ENCODE results near the gene CACNA1H. TPM values are rescaled to one million over a fixed set of nuclear protein-coding genes. Genes with fewer than 3 reads are reported as not detected.
A peak's percentile ranks its signal among the peaks of the same experiment; 100 is the strongest.

The CACNA1H gene
- total and polyA plus RNA-seq, 7 experiments from 2014 or later, result 0.31 to 8.8 (median 2.2) TPM

DNA sequence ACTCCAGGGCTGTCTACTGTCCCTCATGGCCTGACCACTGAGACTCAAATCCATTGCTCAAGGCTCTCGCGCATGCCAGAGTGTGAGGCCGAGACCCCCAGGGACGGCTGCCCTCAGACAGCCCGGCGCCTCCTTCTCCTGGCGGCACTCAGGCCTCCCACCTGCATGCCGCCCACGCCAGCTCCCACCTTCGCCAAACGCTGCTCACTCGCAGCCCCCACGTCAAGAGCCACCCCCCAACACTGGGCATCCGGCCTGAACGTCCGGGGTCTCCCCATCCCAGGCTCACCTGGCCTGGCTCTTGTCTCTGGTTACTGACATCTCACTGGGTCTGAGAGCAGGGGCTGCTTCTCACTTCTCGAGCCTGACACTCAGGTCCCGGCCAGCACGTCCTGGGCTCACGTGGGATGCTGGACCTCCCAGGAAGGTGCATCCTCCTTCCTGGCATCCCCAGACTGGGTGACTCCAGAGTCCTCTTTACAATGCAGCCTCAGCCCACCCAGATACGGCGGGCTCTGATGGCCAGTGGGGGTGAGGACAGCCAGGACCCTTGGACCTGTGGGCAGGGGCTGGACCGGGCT, 12.2 kb upstream of the CACNA1H start:
- no peaks in the 10 kb centered on the region for H3K9me3 ChIP-seq (ENCODE audit: control insufficient read depth in 2 of 3, low read length in 3 of 3)
- H3K4me1 Mint-ChIP-seq, result peaks cover 0 to 5% (median 0%) of the 10 kb centered on the region in 7 donors
- POLR2A ChIA-PET, result no interaction called here
- no peaks in the 10 kb centered on the region for H3K4me1 ChIP-seq (ENCODE audit: control insufficient read depth in 2 of 2, insufficient read depth in 2 of 2, low read length in 2 of 2)
- H3K27ac ChIP-seq (ENCODE audit: low read depth, low read length), result no peak overlapping the region
- CTCF ChIA-PET, result no interaction called here
- H3K27me3 Mint-ChIP-seq, result peaks cover 0 to 3% (median 0%) of the 10 kb centered on the region in 5 donors
- no peaks in the 10 kb centered on the region for H3K36me3 Mint-ChIP-seq
- DNase-seq (no peak), ATAC-seq (no peak)
- H3K27me3 ChIP-seq (ENCODE audit: control insufficient read depth in 2 of 2, insufficient read depth in 2 of 2, low read length in 2 of 2), result no peaks in the 10 kb centered on the region
- no peaks in the 10 kb centered on the region for H3K36me3 ChIP-seq (ENCODE audit: control insufficient read depth in 2 of 3, insufficient read depth in 3 of 3, low read length in 3 of 3)
- no peaks in the 10 kb centered on the region for H3K9me3 Mint-ChIP-seq
- no peak overlapping the region for H3K4me3 Mint-ChIP-seq
- intact Hi-C loops (cut with micrococcal nuclease), result no loop called here
- H3K27ac Mint-ChIP-seq, result no peak overlapping the region
- H3K4me3 ChIP-seq (ENCODE audit: low read length), result no peak overlapping the region

DNA sequence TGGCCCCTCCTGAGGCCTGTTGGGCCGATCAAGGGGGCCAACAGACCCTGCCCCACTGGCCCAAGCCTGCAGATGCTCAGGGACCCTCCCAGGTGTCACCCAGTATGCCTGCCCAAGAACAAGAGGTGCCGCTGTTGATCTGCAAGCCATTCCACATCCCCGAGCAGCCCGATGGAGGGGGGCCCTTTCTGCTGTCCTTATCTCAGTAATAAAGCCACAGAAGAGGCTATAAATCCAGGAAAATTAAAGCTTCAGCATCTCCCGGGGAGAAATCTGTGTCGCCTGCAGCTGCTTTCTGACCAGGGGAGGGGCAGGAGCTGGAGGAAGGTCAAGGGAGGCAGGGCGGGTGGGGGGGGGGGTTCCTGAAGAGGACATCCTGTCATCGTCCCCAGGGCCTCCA, 11.7 kb upstream of the CACNA1H start:
- no peaks in the 10 kb centered on the region for H3K9me3 Mint-ChIP-seq
- no peak overlapping the region for H3K27ac Mint-ChIP-seq
- H3K36me3 Mint-ChIP-seq, result no peaks in the 10 kb centered on the region
- Histone ChIP-seq H3K4me1 (ENCODE audit: control insufficient read depth in 2 of 2, insufficient read depth in 2 of 2, low read length in 2 of 2) (no peaks in the 10 kb centered on the region), H3K27ac (ENCODE audit: low read depth, low read length) (no peak overlapping the region), H3K4me3 (ENCODE audit: low read length) (no peak overlapping the region), H3K9me3 (ENCODE audit: control insufficient read depth in 2 of 3, low read length in 3 of 3) (no peaks in the 10 kb centered on the region), H3K36me3 (ENCODE audit: control insufficient read depth in 2 of 3, insufficient read depth in 3 of 3, low read length in 3 of 3) (no peaks in the 10 kb centered on the region), H3K27me3 (ENCODE audit: control insufficient read depth in 2 of 2, insufficient read depth in 2 of 2, low read length in 2 of 2) (no peaks in the 10 kb centered on the region)
- ChIA-PET CTCF (no interaction called here), POLR2A (no interaction called here)
- H3K27me3 Mint-ChIP-seq, result peaks cover 0 to 3% (median 0%) of the 10 kb centered on the region in 5 donors
- no peak overlapping the region for H3K4me3 Mint-ChIP-seq
- intact Hi-C loops (cut with micrococcal nuclease), result no loop called here
- peaks cover 0 to 5% (median 0%) of the 10 kb centered on the region in 7 donors for H3K4me1 Mint-ChIP-seq
- ATAC-seq (no peak), DNase-seq (no peak)

DNA sequence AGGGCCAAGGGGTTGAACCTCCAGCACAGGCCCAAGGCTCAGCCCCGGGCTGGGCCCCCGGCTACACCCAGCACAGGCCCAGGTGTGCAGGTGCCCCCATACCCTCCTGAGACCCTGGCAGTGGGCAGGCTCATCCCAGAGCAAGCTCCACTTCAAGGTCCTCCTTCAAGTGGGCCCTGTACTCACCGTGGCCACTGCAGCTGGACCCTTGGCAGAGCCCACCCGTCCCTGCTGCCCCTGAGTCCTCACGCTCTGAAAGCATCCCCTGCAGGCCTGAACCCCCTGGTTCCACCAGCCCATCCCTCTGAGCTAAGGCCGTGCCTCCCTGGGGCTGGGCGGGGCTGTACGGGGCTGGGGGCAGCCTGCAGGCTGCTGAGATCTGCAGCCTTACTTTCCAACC, 11.2 kb upstream of the CACNA1H start:
- CTCF ChIA-PET, result no interaction called here
- peaks cover 0 to 5% (median 0%) of the 10 kb centered on the region in 7 donors for H3K4me1 Mint-ChIP-seq
- peaks cover 0 to 1% (median 0%) of the 10 kb centered on the region in 11 donors for H3K9me3 Mint-ChIP-seq
- no peaks in the 10 kb centered on the region for H3K36me3 ChIP-seq (ENCODE audit: control insufficient read depth in 2 of 3, insufficient read depth in 3 of 3, low read length in 3 of 3)
- H3K27ac Mint-ChIP-seq, result no peak overlapping the region
- intact Hi-C loops (cut with micrococcal nuclease), result no loop called here
- ATAC-seq (no peak), DNase-seq (no peak)
- POLR2A ChIA-PET, result no interaction called here
- H3K27me3 Mint-ChIP-seq, result peaks cover 0 to 3% (median 0%) of the 10 kb centered on the region in 5 donors
- no peaks in the 10 kb centered on the region for H3K27me3 ChIP-seq (ENCODE audit: control insufficient read depth in 2 of 2, insufficient read depth in 2 of 2, low read length in 2 of 2)
- H3K27ac ChIP-seq (ENCODE audit: low read depth, low read length), result no peak overlapping the region
- no peaks in the 10 kb centered on the region for H3K36me3 Mint-ChIP-seq
- H3K9me3 ChIP-seq (ENCODE audit: control insufficient read depth in 2 of 3, low read length in 3 of 3), result no peaks in the 10 kb centered on the region
- peak overlapping the region in 1 of 10 donors; percentile 53 for H3K4me3 Mint-ChIP-seq
- no peak overlapping the region for H3K4me3 ChIP-seq (ENCODE audit: low read length)
- H3K4me1 ChIP-seq (ENCODE audit: control insufficient read depth in 2 of 2, insufficient read depth in 2 of 2, low read length in 2 of 2), result no peaks in the 10 kb centered on the region

DNA sequence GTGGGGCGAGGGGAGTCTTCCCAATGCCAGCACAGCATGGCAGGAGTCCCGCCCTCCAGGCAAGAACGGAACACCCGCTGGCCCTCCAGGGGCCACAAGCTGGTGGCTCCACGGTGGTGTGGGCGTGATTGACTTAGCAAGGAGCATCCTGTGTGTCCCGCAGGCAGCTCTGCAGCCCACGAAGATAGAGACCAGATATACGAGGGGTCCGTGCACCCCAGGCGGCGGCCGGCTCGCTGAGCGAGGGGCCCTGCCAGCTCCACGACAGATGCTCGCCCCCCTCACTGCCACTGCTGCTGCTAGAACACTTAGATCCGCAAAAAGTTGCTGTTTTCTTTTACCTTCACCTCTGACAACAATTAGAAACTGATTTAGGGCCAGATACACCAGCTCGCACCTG, 10.0 kb upstream of the CACNA1H start:
- no peaks in the 10 kb centered on the region for H3K27me3 ChIP-seq (ENCODE audit: control insufficient read depth in 2 of 2, insufficient read depth in 2 of 2, low read length in 2 of 2)
- Mint-ChIP-seq H3K27ac (no peak overlapping the region), H3K27me3 (no peaks in the 10 kb centered on the region), H3K36me3 (no peaks in the 10 kb centered on the region), H3K4me1 (peaks cover 0 to 5% (median 0%) of the 10 kb centered on the region in 7 donors), H3K9me3 (peaks cover 0 to 5% (median 2%) of the 10 kb centered on the region in 11 donors), H3K4me3 (no peak overlapping the region)
- H3K4me1 ChIP-seq (ENCODE audit: control insufficient read depth in 2 of 2, insufficient read depth in 2 of 2, low read length in 2 of 2), result no peaks in the 10 kb centered on the region
- H3K9me3 ChIP-seq (ENCODE audit: control insufficient read depth in 2 of 3, low read length in 3 of 3), result no peaks in the 10 kb centered on the region
- no peaks in the 10 kb centered on the region for H3K36me3 ChIP-seq (ENCODE audit: control insufficient read depth in 2 of 3, insufficient read depth in 3 of 3, low read length in 3 of 3)
- CTCF ChIA-PET, result no interaction called here
- POLR2A ChIA-PET, result no interaction called here
- H3K27ac ChIP-seq (ENCODE audit: low read depth, low read length), result no peak overlapping the region
- ATAC-seq, result no peak
- no peak overlapping the region for H3K4me3 ChIP-seq (ENCODE audit: low read length)
- DNase-seq, result no peak
- intact Hi-C loops (cut with micrococcal nuclease), result no loop called here

- Mint-ChIP-seq H3K27me3 (no peaks in the 10 kb centered on the region), H3K27ac (no peak overlapping the region), H3K4me1 (peaks cover 0 to 4% (median 0%) of the 10 kb centered on the region in 7 donors), H3K4me3 (no peak overlapping the region), H3K36me3 (no peaks in the 10 kb centered on the region), H3K9me3 (peaks cover 0 to 6% (median 2%) of the 10 kb centered on the region in 11 donors)
- no peaks in the 10 kb centered on the region for H3K9me3 ChIP-seq (ENCODE audit: control insufficient read depth in 2 of 3, low read length in 3 of 3)
- ATAC-seq (no peak), DNase-seq (no peak)
- no peaks in the 10 kb centered on the region for H3K4me1 ChIP-seq (ENCODE audit: control insufficient read depth in 2 of 2, insufficient read depth in 2 of 2, low read length in 2 of 2)
- CTCF ChIA-PET, result no interaction called here
- no peak overlapping the region for H3K27ac ChIP-seq (ENCODE audit: low read depth, low read length)
- no peak overlapping the region for H3K4me3 ChIP-seq (ENCODE audit: low read length)
- POLR2A ChIA-PET, result no interaction called here
- no peaks in the 10 kb centered on the region for H3K27me3 ChIP-seq (ENCODE audit: control insufficient read depth in 2 of 2, insufficient read depth in 2 of 2, low read length in 2 of 2)
- intact Hi-C loops (cut with micrococcal nuclease), result no loop called here
- no peaks in the 10 kb centered on the region for H3K36me3 ChIP-seq (ENCODE audit: control insufficient read depth in 2 of 3, insufficient read depth in 3 of 3, low read length in 3 of 3)
Measured at GRCh38 chr16:1143761-1144450, 9.0 kb upstream of the CACNA1H start.

DNA sequence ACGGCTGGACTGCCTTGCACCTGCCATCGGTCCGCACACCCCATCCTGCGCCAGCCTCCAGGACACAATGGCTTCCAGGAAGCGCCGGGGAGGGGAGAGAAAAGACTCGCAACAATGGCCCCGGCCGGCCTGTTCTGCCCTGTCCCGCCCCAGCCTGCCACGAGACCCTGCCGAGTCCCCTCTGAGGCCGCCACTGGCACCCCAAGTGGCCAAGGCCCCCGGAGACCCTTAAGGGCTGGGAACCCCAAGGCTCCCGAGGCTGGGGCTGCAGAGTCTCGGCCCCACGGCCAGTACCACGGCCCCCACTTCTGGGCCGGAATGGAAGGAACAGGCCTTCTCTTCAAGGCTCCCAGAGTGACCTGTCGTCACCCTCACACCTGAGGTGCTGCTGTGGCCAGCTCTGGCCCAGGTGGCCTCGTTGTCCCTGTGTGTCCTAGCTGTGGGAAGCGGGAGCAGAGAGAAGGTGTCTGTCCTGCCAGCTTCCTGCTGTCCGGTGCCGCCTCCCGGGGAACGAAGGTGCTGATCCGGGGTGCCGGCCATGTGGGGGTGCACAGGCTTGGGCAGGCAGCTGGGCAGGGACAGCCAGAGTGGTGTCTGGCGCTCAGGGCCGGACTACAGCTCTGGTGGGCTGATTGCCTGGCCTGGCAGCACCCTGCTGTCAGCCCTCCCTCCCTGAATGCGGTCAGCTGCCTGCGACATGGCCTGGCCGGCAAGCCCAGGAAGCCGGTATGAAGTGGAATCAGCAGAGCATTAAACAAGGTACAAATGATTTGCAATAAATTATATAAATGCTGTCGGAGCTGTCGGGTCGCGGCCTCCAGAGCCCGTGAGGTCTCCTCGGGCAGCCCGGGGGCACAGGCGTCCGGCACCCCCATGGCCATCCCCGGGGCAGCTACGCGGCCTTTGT, 8.2 kb upstream of the CACNA1H start:
- no peaks in the 10 kb centered on the region for H3K4me1 ChIP-seq (ENCODE audit: control insufficient read depth in 2 of 2, insufficient read depth in 2 of 2, low read length in 2 of 2)
- Mint-ChIP-seq H3K27me3 (no peaks in the 10 kb centered on the region), H3K4me3 (no peak overlapping the region), H3K4me1 (peaks cover 0 to 4% (median 0%) of the 10 kb centered on the region in 7 donors), H3K9me3 (peaks cover 0 to 6% (median 2%) of the 10 kb centered on the region in 11 donors), H3K36me3 (no peaks in the 10 kb centered on the region), H3K27ac (no peak overlapping the region)
- no peaks in the 10 kb centered on the region for H3K9me3 ChIP-seq (ENCODE audit: control insufficient read depth in 2 of 3, low read length in 3 of 3)
- no peak for ATAC-seq
- ChIA-PET CTCF (no interaction called here), POLR2A (no interaction called here)
- no peak overlapping the region for H3K4me3 ChIP-seq (ENCODE audit: low read length)
- no peaks in the 10 kb centered on the region for H3K36me3 ChIP-seq (ENCODE audit: control insufficient read depth in 2 of 3, insufficient read depth in 3 of 3, low read length in 3 of 3)
- no peak overlapping the region for H3K27ac ChIP-seq (ENCODE audit: low read depth, low read length)
- H3K27me3 ChIP-seq (ENCODE audit: control insufficient read depth in 2 of 2, insufficient read depth in 2 of 2, low read length in 2 of 2), result no peaks in the 10 kb centered on the region
- intact Hi-C loops (cut with micrococcal nuclease), result no loop called here
- no peak for DNase-seq

All from naive thymus-derived CD4-positive, alpha-beta T cell (primary cell).